Testis (tissue), 2 donors: ENCODE results near the gene KLC1.
A peak's percentile ranks its signal among the peaks of the same experiment; 100 is the strongest.

ENCODE experiments used
- POLR2A ChIP-seq: fragments of 450-650 bp; IDR thresholded peaks from one replicate; pipeline ENCODE4 v1.6.1; 2017; ENCODE audit warnings: antibody characterized with exemption, mild to moderate bottlenecking, moderate library complexity
- TF ChIP-seq, protein P1 (sequence below), 3 experiments: fragments of 450-650 bp in 2 of 3; fragments of 200-600 bp in 1 of 3; sonication (generic) in 1 of 3; IDR thresholded peaks; one replicate each; pipeline ENCODE4 v1.5.1; 2016 to 2019; ENCODE audit warnings: antibody characterized with exemption in 3 of 3, mild to moderate bottlenecking in 2 of 3, moderate library complexity in 1 of 3

DNA sequence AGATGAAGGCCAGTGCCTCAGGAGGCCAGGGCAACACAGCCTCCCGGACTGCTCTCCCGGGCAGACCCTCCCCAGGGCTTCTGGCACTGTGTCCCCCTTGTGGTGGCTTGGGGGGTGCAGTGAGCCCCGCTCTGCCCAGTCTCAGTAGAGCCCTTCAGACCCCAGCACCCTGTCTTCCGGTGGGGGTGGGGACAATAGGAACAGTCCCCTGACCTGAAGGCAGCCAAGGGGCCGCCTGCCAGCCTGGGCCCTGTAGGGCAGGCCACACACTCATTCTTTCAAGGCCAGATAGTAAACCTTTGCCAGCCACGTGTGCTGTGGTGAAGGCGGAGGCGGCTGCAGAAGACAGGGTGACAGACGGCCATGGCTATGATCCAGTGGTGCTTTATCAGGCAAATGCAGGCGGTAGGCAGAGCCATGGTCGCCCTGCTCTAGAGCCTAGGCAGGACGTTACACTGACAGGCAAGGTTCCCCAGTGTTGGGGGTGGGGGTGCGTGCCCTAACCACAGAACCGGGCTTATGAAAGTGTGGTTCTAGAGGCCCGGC, 101.6 kb downstream of the KLC1 start:
- no peak for TF ChIP-seq POLR2A
- TF ChIP-seq, protein P1, sequence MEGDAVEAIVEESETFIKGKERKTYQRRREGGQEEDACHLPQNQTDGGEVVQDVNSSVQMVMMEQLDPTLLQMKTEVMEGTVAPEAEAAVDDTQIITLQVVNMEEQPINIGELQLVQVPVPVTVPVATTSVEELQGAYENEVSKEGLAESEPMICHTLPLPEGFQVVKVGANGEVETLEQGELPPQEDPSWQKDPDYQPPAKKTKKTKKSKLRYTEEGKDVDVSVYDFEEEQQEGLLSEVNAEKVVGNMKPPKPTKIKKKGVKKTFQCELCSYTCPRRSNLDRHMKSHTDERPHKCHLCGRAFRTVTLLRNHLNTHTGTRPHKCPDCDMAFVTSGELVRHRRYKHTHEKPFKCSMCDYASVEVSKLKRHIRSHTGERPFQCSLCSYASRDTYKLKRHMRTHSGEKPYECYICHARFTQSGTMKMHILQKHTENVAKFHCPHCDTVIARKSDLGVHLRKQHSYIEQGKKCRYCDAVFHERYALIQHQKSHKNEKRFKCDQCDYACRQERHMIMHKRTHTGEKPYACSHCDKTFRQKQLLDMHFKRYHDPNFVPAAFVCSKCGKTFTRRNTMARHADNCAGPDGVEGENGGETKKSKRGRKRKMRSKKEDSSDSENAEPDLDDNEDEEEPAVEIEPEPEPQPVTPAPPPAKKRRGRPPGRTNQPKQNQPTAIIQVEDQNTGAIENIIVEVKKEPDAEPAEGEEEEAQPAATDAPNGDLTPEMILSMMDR (IDR thresholded peaks at IDR 0.05), result peak in 2 of 3 experiments; percentile 5 to 12
